NK-92 treated with Interleukin-12 subunit alpha and Interleukin-12 subunit beta, amount 100 ng/mL, for 24 hours (cell line): ENCODE measurements around the gene CPNE7.

Experiments
- DNase-seq: peaks from one replicate; lab custom pipeline; 2025; lab: John Stamatoyannopoulos, UW

Gene CPNE7

GRCh38 chr16:89549007-89549700, 26.4 kb upstream of the CPNE7 start:
- no peak for DNase-seq

- no peak for DNase-seq
These were observed 25.0 kb upstream of the CPNE7 start for GRCh38 chr16:89550421-89551007.

- DNase-seq: no peak
These were observed 23.2 kb upstream of the CPNE7 start for GRCh38 chr16:89552329-89552728.

- DNase-seq: no peak
These were observed 22.6 kb upstream of the CPNE7 start for GRCh38 chr16:89552913-89553312.

- no peak for DNase-seq
These were observed 21.8 kb upstream of the CPNE7 start for GRCh38 chr16:89553733-89554132.

GRCh38 chr16:89554343-89554742, 21.2 kb upstream of the CPNE7 start:
- no peak for DNase-seq

GRCh38 chr16:89555265-89555664, 20.3 kb upstream of the CPNE7 start:
- DNase-seq: no peak

- DNase-seq: no peak
These were observed 19.8 kb upstream of the CPNE7 start for GRCh38 chr16:89555780-89556179.

GRCh38 chr16:89556750-89557689, 18.5 kb upstream of the CPNE7 start:
- DNase-seq: peak; percentile 24

- DNase-seq: no peak
These were observed 17.7 kb upstream of the CPNE7 start for GRCh38 chr16:89557690-89558490.

- peak; percentile 84 for DNase-seq
These were observed 15.0 kb upstream of the CPNE7 start, which contains the start of gene RPL13 for GRCh38 chr16:89560378-89561141. Gene RPL13, plus strand, starts transcription at chr16:89560682. Its CDS starts 278 bp downstream, at chr16:89560960.

- DNase-seq: no peak
These were observed 14.2 kb upstream of the CPNE7 start for GRCh38 chr16:89561142-89561883.

- no peak for DNase-seq
These were observed 13.5 kb upstream of the CPNE7 start for GRCh38 chr16:89561884-89562599.

GRCh38 chr16:89562939-89563338, 12.6 kb upstream of the CPNE7 start:
- DNase-seq: no peak

- DNase-seq: no peak
These were observed 11.7 kb upstream of the CPNE7 start for GRCh38 chr16:89563639-89564392.

GRCh38 chr16:89564476-89565255, 10.9 kb upstream of the CPNE7 start:
- no peak for DNase-seq

GRCh38 chr16:89565256-89565505, 10.4 kb upstream of the CPNE7 start:
- DNase-seq: no peak
